Activated CD4-positive, alpha-beta T cell treated with anti-CD3 and anti-CD28 coated beads, Interleukin-10, Interleukin-2, amounts not matched to agents 100 ng/mL and 50 ng/mL, durations not matched to agents 16 hours and 8 hours (primary cell): ENCODE measurements around the gene RAB3IL1.
"Not testable (repeated sequence)": the region's sequence is repeated elsewhere in the genome, so short reads cannot be mapped to it uniquely, and the experiment has no call there.

Experiments used
- DNase-seq: peaks from one replicate; pipeline ENCODE4 v3.0.0-alpha.2; 2020

The RAB3IL1 gene

DNA sequence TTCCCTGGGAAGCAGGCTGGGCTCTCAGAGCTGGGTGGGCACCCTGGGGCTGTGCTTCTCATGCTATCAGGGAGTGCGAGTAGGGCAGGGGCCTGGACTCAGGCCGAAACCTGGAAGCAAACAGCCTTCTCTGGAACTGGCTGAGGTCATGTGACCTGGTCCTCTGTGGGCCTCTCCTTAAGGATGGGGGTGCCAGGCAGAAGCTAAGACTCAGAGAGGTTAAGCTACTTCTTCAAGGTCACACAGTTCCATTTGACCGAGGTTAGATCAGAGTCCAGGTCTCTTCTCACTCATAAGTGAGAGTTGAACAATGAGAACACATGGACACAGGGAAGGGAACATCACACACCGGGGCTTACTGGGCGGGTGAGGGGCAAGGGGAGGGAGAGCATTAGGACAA is 33.4 kb downstream of the RAB3IL1 start:
- no peak for DNase-seq

DNA sequence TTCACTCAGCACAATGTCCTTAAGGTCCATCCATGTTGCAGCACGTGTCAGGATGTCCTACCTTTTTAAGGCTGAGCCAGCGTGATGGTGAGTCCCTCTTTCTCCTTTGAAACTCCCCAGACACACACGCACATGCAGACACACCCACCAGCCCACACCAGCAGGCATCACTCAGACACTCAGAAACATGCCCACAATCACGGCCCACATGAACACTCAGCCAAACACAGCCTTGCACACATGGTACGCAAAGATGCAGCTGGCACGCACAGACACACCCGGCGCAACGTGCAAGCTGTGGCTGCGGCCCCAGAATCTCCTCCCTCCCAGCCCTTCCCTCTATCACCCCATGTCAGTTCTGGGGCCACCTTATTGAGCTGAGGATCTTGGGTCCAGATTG is 34.0 kb downstream of the RAB3IL1 start:
- DNase-seq, result no peak

DNA sequence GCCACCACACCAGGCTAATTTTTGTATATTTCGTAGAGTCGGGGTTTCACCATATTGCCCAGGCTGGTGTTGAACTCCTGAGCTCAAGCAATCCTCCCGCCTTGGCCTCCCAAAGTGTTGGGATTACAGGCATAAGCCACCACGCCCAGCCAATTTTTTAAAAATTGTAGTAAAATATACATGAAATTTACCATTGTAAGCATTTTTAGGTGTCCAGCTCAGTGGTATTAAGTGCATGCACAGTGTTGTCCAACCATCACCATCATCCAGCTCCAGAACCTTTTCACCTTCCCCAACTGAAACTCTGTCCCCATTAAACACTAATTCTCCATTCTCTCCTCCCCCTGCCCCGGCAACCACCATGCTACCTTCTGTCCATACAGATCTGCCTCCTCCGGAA is 34.5 kb downstream of the RAB3IL1 start:
- DNase-seq, result no peak

DNA sequence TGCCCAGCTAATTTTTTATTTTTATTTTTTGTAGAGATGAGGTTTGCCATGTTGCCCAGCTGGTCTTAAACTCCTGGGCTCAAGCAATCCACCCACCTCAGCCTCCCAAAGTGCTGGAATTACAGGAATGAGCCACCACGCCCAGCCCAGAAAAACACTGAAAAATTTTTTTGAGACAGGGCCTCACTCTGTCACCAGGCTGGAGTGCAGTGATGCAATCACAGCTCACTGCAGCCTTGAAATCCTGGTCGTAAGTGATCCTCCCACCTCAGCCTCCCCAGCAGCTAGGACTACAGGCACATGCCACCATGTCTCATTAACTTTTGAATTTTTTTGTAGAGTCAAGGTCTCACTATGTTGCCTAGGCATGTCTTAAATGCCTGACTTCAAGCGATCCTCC is 35.1 kb downstream of the RAB3IL1 start:
- not testable (repeated sequence) for DNase-seq

DNA sequence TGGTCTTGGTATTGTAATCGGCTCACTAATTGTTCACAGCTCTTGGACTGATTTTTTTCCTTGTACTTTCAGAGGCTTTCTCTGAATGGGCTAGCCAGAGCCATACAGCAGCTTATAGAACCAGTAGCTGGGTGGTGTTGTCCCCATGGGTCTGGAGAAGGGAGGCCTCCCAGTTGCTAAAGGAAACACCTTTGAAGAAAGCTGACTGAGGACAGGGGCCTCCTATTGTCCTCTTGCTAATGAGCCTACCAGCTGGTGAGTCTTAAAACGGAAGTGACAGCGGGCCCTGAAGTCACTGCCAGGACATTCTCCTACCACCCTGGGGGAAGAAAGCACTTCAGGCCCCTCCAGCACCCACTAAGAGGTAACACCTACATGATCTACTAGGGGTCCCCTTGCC is 36.0 kb downstream of the RAB3IL1 start:
- no peak for DNase-seq

DNA sequence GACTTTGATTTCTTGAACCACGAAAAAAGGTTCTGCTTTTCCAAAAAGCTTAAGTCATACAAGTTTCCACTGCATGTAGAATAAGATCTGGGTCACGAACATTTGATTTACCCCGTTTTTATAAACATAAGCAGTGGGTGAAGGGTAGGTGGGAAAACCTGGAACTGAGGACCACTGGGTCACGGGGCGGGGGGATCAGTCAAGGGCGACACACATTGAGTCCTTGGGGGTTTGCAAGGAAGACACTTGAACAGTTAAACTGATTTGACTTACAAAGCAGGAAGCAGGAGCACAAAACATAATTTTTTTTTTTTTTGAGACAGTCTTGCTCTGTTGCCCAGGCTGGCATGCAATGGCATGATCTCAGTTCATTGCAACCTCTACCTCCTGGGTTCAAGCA is 36.9 kb downstream of the RAB3IL1 start:
- no peak for DNase-seq

DNA sequence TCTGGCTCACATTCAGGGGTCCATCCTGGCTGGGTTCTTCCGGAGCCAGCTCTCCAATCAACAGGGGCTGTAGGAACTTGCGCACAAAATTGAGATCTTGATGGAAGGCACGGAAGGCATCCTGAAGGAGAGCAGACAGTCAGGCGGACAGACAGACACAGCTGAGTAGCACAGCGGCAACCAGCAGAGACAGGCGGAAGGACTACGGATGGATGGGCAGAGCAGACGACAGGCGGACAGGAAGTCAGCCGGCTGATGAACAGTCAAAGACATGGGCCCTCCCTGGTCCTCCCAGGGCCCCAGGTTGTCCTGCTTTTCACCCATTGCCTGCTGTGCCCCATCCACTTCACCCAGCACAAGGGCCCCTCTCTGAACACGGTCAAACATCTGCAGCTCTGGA is 37.3 kb downstream of the RAB3IL1 start:
- DNase-seq, result no peak

DNA sequence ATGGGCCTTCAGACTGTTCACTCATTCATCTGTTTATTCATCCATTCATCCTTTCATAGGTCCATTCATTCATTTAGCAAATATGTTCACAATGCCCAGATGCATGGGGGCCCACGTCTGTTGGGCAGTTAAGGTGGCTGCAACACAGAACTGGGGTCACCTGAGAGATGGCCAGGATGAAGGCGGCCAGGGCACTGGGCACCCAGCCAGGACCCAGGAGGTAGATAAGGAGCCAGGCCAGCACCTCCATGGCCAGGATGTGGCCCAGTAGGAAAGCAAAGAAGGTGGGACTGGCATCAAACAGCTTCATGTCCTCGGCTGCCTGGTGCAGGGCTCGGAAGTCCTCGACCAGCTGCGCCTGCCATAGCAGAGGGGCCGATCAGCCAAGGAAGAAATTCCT is 38.2 kb downstream of the RAB3IL1 start:
- no peak for DNase-seq

DNA sequence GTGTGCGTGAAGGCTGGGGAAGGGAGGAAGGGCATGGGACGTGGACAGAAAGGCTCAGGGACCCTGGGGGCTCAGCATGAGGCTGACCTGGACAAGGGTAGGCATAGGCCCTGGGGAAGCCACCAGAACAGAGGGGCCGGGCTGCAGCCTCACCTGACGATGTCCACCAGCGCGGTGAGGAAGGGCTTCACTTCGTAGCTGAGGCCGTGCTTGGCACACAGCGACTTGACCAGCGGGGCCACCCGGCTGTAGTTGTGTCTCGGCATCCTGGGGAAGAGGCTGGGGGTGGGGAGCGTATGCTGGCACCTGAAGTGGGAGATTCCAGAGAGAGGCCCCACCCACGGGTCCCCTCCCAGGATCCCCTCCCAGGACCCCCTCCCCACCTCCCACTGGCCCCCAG is 41.7 kb downstream of the RAB3IL1 start:
- no peak for DNase-seq

DNA sequence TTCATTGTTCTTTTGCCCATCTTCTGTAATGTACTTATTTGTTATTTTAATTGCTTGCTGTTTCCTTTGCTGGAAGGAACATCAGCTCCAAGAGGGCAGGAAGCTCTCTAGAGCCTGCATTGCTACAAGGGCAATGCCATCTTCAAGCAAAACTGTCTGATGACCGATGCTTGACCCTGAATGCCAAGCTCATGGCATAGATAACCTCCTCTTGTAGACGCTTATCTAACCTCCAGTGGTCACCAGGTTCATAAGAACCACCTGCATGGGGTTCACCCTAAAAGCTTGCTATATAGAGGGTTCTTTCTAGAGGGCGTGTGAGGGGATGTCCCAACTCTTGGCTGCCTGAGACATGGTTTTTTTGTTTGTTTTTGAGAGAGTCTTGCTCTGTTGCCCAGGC is 42.5 kb downstream of the RAB3IL1 start:
- no peak for DNase-seq

DNA sequence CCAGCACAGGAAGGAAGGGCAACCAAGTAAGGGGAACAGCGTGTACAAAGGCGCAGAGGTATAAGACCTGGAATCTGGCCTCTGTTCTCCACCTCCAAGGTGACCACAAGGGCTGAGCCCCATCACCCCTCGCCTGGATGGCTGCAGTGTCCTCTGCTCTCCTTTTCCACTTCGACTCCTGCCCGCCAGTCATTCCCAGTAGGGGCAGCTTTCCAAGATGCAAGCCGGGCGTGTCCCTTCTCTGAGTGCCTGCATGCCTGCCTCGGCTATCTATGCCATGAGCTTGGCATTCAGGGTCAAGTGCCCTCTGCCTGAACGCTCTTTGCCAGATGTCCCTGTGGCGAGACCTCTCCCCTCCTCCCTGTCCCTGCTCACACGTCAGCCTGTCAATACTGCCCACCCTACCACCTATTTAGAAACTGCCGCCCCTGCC is 43.0 kb downstream of the RAB3IL1 start:
- no peak for DNase-seq

DNA sequence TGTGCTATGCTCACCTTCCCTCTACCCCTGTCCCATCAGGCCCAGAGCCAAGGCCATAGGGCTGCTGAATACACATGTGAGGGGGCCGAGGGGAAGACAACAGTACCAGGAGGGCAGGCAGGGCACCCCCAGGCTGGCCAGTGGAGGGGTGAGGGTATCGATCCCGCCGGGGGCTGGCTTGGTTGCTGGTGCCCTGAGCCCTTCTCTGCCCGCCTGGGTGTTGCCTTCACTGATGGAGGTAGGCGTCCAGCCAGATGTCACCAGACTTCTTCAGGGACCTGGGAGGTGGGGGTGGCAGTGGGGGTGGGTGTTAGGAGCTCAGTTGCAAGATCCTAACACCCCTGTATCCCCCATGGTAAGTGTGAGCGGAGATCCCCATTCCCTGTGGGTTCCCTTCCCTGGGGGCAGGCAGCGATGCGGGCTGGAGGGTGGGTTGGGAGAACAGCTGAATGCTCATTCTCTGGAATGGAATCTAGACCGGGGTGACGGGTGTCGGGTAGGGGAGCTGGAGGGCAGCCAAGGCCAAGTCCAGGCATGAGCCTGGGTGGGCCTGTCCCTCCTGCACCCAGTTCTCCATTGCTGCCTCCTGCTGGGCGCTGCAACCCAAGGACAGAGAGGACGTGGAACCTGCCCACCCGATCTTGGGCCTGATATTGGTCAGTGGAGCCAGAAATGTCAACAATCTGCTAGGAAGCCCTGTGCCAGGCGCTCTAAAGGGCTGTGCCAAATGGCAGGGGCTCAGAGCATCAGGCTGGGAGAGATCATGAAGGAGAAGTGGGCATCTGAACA is 43.6 kb downstream of the RAB3IL1 start:
- no peak for DNase-seq

DNA sequence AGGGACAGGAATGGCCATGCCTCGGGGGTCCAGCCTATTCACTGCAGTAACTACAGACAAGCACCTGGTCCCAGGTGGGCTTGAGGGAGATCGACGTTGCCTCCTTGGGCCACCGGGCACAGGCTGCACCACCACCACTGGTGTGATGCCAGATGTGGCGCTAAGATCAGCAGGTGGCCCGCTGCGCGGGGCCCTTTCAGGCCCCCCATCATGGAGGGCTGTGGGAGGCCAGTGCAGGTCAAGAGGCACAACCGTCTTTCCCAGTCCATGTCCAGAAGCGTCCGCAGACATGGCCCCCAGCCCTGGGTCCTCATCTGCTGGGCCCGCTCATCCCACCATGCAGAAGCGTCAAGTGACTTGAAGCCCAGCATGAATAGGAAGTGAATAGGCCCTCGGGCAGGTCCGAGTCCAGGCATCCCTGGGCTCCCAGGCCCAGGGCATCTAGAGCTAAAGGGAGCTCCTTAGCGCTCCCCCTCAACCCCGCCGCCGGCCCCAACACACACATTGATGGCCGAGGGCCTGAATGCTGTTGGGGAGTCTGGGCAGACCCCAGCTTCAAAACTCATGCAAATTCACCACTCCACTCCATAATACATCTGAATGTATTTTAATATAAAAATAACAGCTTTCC is 44.3 kb downstream of the RAB3IL1 start:
- no peak for DNase-seq

DNA sequence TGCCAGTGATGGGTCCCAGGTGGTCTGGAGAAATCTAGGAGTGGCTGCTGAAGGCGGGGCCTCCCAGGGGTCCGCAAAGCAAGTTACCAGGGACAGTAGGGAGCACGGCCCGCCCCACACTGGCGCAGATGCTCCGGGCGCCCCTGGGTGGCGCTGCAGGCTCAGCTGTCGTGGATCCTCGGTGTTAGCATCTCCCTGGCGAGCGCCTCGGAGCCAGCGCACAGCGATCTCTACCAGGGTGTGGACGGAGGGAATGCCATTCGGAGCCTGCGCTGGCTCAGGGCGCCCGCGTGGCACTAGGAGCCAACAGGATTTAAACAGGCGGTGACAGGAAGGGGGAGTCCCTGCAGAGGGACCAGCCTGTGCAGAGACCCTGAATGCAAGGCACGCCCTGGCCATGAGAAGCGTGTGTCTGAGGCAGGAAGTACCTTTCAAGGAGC is 46.2 kb downstream of the RAB3IL1 start:
- peak; percentile 76 for DNase-seq

DNA sequence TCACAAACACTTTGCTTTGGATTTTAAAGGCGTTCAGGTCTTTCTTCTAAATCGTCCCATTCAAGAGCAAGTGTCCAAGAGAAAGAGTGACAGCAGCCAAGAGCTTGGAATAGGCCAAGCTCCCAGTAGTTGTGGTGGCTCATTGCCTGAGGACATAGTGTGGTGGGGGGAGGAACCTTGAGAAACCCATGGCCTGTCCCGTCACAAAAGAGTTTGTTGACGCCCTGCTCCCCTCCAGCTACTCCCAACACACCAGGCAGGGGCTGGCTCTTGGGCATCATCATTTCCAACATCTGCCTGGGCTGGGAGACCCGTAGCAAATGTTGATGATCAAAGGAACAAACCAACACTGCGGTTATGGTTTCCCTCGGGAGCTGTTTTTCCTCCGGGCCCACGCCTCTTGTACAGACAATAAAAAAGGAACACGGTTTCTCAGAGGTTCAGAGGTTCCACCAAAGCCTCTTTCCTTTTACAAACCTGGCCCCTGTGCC is 46.8 kb downstream of the RAB3IL1 start:
- no peak for DNase-seq

DNA sequence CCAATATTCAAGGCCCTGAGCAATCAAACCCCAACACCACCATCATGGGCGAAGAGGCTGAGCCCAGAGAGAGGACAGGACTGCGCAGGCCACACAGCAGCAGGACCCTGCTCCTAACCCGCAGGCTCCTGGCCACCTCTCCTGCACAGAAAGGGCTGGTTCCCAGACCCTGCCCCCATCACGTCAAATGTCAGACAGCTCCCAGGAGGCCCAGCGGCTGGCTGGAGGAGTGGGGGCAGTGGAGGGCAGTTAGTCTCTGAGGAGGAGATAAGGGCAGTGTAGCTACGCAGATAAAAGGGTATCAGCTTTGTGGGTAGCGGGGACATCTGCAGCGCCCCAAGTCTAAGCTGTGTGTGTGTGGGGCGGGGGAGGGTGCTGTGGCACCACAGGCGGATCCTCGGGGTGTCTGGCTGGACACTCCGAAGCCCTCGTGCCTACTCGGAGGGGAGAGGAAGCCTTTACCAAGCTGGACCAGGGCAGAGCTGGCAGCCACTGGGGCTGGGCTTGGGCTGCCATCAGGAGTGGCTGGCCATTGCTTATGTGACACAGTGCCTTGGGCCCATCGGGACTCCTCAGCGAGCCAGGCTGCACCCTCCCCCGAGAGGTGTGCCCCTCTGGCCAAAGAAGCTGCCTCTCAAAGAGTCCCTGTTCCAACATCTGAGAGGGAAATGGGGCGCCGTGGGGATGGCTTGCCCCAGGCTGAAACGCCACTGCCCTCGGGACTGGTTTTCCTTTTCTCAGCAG is 47.5 kb downstream of the RAB3IL1 start:
- no peak for DNase-seq

DNA sequence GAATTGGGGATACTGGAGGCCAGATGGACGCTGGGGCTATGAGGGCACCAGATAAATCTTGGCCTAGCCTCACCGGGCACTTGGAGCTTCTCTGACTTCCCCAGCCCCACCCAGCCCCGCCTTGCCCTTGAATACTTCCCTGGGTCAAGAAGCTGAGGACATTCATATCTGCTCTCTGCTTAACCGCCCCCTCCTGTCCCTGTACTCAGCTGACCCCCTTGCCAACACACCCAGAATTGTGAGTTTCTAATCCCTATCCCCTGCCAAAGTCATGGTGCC is 48.0 kb downstream of the RAB3IL1 start:
- no peak for DNase-seq

DNA sequence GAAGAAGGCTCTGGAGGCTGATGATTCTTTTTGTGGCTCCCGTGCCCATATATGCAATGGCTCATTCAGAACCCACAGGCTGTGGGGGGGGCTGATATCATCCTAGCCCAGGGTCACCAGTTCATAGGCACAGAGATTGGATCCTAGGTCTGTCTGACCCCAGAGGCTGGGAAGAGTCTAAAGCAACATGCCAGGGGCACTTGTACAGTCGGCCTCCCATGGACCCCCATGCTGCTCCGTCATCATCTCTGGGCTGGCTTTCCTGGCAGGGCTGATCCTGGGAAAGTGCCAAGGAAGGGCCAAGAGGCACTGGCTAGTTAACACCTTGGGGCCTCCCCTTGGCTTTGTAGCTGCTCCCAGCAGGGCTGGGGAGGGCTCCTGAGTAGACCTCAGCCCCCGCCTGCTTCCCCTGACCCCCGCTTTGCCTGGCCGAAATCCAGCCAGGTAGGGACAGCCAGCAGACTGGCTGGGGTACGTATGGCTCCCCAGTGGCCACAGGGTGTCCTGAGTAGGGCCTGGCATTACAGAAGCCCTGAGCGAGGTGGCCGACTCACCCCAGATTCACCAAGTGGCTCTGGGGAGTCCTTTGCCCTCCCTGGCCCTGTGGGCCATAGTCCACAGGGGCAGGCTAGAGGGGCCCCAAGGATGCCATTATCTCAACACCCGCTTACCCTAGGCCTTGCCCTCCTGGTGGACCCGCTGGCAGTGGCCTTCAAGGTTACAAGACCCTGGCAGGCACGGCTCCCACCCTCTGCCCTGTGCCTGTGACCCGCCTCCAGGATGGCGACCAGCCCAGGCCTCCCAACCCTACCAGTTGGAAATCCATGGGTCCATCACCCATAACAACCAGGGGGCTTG is 48.6 kb downstream of the RAB3IL1 start:
- no peak for DNase-seq

DNA sequence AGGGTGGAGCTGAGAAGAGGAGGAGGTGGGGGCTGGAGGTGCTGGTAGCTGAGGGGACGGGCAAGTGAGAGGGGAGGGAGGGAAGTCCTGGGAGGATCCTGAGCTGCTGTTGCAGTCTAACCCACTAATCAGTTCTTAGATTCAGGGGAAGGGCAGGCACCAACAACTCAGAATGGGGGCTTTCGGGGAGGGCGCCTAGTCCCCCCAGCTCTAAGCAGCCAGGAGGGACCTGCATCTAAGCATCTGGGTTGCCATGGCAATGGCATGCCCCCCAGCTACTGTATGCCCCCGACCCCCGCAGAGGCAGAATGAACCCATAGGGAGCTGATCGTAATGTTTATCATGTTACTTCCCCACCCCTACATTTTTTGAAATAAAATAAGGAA is 50.4 kb downstream of the RAB3IL1 start:
- no peak for DNase-seq

DNA sequence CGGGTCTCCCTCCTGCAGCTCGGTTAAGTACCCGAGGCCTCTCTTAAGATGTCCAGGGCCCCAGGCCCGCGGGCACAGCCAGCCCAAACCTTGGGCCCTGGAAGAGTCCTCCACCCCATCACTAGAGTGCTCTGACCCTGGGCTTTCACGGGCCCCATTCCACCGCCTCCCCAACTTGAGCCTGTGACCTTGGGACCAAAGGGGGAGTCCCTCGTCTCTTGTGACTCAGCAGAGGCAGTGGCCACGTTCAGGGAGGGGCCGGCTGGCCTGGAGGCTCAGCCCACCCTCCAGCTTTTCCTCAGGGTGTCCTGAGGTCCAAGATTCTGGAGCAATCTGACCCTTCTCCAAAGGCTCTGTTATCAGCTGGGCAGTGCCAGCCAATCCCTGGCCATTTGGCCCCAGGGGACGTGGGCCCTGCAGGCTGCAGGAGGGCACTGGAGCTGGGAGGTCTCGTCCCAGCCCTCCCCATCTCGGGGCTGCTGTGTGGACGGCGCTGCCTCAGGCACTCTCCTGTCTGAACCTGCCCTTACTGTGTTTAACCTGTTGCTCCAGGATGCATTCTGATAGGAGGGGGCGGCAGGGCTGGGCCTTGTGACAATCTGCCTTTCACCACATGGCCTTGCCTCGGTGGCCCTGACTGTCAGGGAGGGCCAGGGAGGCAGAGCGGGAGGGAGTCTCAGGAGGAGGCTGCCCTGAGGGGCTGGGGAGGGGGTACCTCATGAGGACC is 51.0 kb downstream of the RAB3IL1 start:
- DNase-seq, result no peak

DNA sequence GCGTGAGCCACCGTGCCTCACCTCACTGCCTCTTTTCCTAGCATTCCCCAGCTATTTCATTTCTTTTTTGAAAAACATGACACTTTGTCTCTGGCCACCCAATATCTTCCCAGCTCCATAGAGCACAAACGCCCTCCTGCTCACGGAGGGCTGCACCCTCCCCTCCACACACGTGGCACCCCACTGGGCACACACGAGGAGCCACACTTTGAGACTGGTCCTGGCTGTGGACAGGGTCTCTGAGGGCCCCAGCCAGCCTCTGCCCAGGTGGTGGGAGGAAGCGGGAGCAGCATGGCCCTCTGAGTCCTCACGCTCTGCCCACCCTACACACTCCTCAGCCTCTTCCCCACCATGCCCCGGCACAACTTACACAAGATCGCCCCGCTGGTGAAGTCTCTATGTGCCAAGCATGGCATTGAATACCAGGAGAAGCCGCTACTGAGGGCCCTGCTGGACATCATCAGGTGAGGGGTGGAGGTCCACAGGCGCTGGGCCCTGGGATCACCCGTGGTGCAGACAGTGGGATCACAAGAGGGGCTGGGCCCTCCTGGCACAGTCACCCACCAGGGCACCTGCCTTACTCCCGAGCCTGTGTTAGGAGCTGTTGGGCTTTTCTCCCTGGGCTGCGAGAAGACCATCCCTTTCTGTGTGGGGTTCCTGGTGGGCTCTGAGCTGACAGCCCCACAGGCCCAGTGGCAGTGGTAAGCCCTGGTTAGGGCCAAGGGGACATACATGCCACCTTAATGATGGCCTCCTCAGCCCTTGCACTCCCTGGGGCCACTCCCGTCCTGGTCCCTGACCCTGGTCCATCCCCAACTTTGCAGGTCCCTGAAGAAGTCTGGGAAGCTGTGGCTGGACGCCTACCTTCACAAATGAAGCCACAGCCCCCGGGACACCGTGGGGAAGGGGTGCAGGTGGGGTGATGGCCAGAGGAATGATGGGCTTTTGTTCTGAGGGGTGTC is 52.3 kb downstream of the RAB3IL1 start:
- DNase-seq, result no peak
